ENCODE data around the gene TRAPPC14.
"Not testable (repeated sequence)": the region's sequence is repeated elsewhere in the genome, so short reads cannot be mapped to it uniquely, and the experiment has no call there.

TRAPPC14 gene

GRCh38 chr7:100158229-100159098 lies at the start of gene TRAPPC14:
Gene TRAPPC14 (minus strand): TSS chr7:100158723. CDS start chr7:100158499, 224 bp downstream.
- peak; percentile 7 for DNase-seq

GRCh38 chr7:100204454-100204853 lies 45.9 kb upstream of the TRAPPC14 start:
- no peak for DNase-seq

GRCh38 chr7:100200693-100201092 lies 42.2 kb upstream of the TRAPPC14 start:
- no peak for DNase-seq

- DNase-seq, result no peak
Measured at GRCh38 chr7:100198266-100198665, 39.7 kb upstream of the TRAPPC14 start.

GRCh38 chr7:100195901-100196322 lies 37.4 kb upstream of the TRAPPC14 start:
- not testable (repeated sequence) for DNase-seq

GRCh38 chr7:100195222-100195621 lies 36.7 kb upstream of the TRAPPC14 start:
- DNase-seq, result no peak

GRCh38 chr7:100192969-100193368 lies 34.4 kb upstream of the TRAPPC14 start:
- DNase-seq, result no peak

GRCh38 chr7:100192281-100192862 lies 33.8 kb upstream of the TRAPPC14 start:
- DNase-seq, result not testable (repeated sequence)

GRCh38 chr7:100191775-100192174 lies 33.3 kb upstream of the TRAPPC14 start:
- no peak for DNase-seq

GRCh38 chr7:100190048-100190711 lies 31.7 kb upstream of the TRAPPC14 start:
- DNase-seq, result no peak

- no peak for DNase-seq
Measured at GRCh38 chr7:100189061-100189460, 30.5 kb upstream of the TRAPPC14 start.

GRCh38 chr7:100185726-100186125 lies 27.2 kb upstream of the TRAPPC14 start:
- no peak for DNase-seq

GRCh38 chr7:100183090-100183489 lies 24.6 kb upstream of the TRAPPC14 start:
- DNase-seq, result not testable (repeated sequence)

- DNase-seq, result not testable (repeated sequence)
Measured at GRCh38 chr7:100182616-100183015, 24.1 kb upstream of the TRAPPC14 start.

- not testable (repeated sequence) for DNase-seq
Measured at GRCh38 chr7:100180084-100180483, 21.6 kb upstream of the TRAPPC14 start.

- peak; percentile 35 for DNase-seq
Measured at GRCh38 chr7:100177045-100178001, 18.8 kb upstream of the TRAPPC14 start, which contains the start of the genes GPC2 and STAG3. Gene GPC2 (minus strand): TSS chr7:100177381. CDS start chr7:100177199, 182 bp downstream. Gene STAG3 (plus strand): TSS chr7:100177918. CDS start chr7:100180557, 2,639 bp downstream.

GRCh38 chr7:100176096-100177044 lies 17.8 kb upstream of the TRAPPC14 start:
- no peak for DNase-seq

- DNase-seq, result no peak
Measured at GRCh38 chr7:100175296-100175935, 16.9 kb upstream of the TRAPPC14 start.

GRCh38 chr7:100174582-100174981 lies 16.1 kb upstream of the TRAPPC14 start:
- DNase-seq, result no peak

- no peak for DNase-seq
Measured at GRCh38 chr7:100173806-100174495, 15.4 kb upstream of the TRAPPC14 start.

Data from KG1 (cell line).